Measurements from ENCODE around the gene PALS2. TPM values are rescaled to one million over a fixed set of nuclear protein-coding genes. Genes with fewer than 3 reads are reported as not detected.

Gene PALS2
- polyA plus RNA-seq, 1 donor from 2014 or later, result 3.8 TPM

GRCh38 chr7:24595671-24596418 lies 22.6 kb downstream of the PALS2 start:
- Histone ChIP-seq H4K20me1 (ENCODE audit: insufficient read depth) (no peaks in the 10 kb centered on the region), H3F3A (ENCODE audit: insufficient read depth, low read length, poor library complexity, severe bottlenecking) (no peaks in the 10 kb centered on the region), H3K27ac (ENCODE audit: low read length) (no peak overlapping the region), H3K36me3 (ENCODE audit: insufficient read depth, low read length) (no peaks in the 10 kb centered on the region), H3K9me3 (ENCODE audit: low read length) (no peaks in the 10 kb centered on the region), H3K79me2 (replicated peaks; ENCODE audit: insufficient read depth, low read length) (peaks cover 11% of the 10 kb centered on the region), H3K4me2 (ENCODE audit: low read length) (no peak overlapping the region), H3K27me3 (ENCODE audit: insufficient read depth, low read depth, low read length) (no peaks in the 10 kb centered on the region), H2AFZ (ENCODE audit: low read depth, low read length) (no peak overlapping the region), H3K9me2 (ENCODE audit: insufficient read depth, low read length) (no peaks in the 10 kb centered on the region), H3K9ac (ENCODE audit: low read length) (no peak overlapping the region), H3K4me3 (ENCODE audit: low read length) (no peak overlapping the region)
- TF ChIP-seq POLR2AphosphoS5 (IDR thresholded peaks at IDR 0.05) (no peak), EZH2 (IDR thresholded peaks at IDR 0.05; ENCODE audit: borderline replicate concordance, insufficient read depth, low read length, poor library complexity, severe bottlenecking) (no peak), EP300 (conservative IDR thresholded peaks at IDR 0.05; ENCODE audit: poor library complexity, severe bottlenecking) (no peak), SMC3 (conservative IDR thresholded peaks at IDR 0.05; ENCODE audit: poor library complexity) (no peak), REST (IDR thresholded peaks at IDR 0.05; ENCODE audit: borderline replicate concordance) (no peak), TAF1 (IDR thresholded peaks at IDR 0.05; ENCODE audit: low read depth) (no peak), MXI1 (conservative IDR thresholded peaks at IDR 0.05; ENCODE audit: poor library complexity, severe bottlenecking) (no peak), RAD21 (conservative IDR thresholded peaks at IDR 0.05) (no peak), CTCF (IDR thresholded peaks at IDR 0.05; ENCODE audit: poor library complexity, severe bottlenecking) (no peak)

GRCh38 chr7:24597014-24597413 lies 23.8 kb downstream of the PALS2 start:
- Histone ChIP-seq H2AFZ (ENCODE audit: low read depth, low read length) (no peak overlapping the region), H3K9ac (ENCODE audit: low read length) (no peak overlapping the region), H3K36me3 (ENCODE audit: insufficient read depth, low read length) (no peaks in the 10 kb centered on the region), H3F3A (ENCODE audit: insufficient read depth, low read length, poor library complexity, severe bottlenecking) (no peaks in the 10 kb centered on the region), H3K79me2 (replicated peaks; ENCODE audit: insufficient read depth, low read length) (peaks cover 7% of the 10 kb centered on the region), H3K9me3 (ENCODE audit: low read length) (no peaks in the 10 kb centered on the region), H3K4me3 (ENCODE audit: low read length) (no peak overlapping the region), H4K20me1 (ENCODE audit: insufficient read depth) (no peaks in the 10 kb centered on the region), H3K27ac (ENCODE audit: low read length) (no peak overlapping the region), H3K4me2 (ENCODE audit: low read length) (no peak overlapping the region), H3K9me2 (ENCODE audit: insufficient read depth, low read length) (no peaks in the 10 kb centered on the region), H3K27me3 (ENCODE audit: insufficient read depth, low read depth, low read length) (no peaks in the 10 kb centered on the region)
- TF ChIP-seq POLR2AphosphoS5 (IDR thresholded peaks at IDR 0.05) (no peak), SMC3 (conservative IDR thresholded peaks at IDR 0.05; ENCODE audit: poor library complexity) (no peak)
